ENCODE results near the gene IDUA. TPM values are rescaled to one million over a fixed set of nuclear protein-coding genes. Genes with fewer than 3 reads are reported as not detected.

The IDUA gene
- total RNA-seq, 4 donors from 2014 or later, result 9.7 to 32.3 (median 25.0) TPM

DNA sequence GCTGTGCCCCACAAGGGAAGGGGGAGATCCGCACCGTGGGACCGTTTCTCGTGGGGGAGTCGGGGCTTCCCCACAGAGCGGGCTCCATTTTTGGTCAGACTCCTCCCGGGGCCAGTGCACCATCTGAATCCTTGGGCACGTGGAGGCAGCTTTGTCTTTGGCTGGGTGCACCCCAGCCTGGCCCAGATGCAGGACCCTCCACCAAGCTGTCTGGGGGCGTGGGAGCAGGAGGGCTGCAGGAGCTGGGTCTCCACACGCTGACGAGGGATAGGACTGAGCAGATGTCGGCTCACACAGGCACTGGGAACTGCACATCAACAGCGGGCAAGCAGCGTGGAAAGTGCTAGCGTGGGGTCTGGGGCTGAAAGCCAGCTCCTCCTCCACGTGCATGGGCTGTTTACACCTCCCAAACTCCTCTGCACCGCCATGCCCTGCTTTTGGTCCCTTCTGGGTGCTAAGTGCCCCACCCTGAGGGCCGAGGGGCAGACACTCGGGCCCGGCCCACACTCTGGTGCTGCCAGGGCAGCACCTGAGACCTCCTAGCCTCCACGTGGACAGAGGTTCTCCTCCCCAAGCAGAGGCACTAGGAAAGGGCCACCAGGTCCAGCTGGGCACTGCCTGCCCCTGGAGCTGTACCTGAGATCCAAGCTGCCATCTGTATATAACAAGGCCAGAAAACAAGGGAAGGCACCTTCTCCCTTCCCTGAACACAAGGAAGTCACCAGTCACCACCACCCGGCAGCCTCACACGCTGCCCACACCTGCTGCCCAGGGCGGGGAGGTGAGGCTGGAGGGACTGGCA lies 27.3 kb upstream of the IDUA start:
- intact Hi-C loops (cut with DNase I), result no loop called here
- Histone ChIP-seq H3K9me3 (no peaks in the 10 kb centered on the region), H3K27ac (no peak overlapping the region), H3K4me1 (no peaks in the 10 kb centered on the region), H3K4me3 (replicated peaks in 1 of 3) (no peak overlapping the region), H3K36me3 (peaks cover 9 to 18% of the 10 kb centered on the region in 2 donors), H3K27me3 (no peaks in the 10 kb centered on the region)
- no peak for DNase-seq
- 93 to 95% methylated on average over 8 to 13 of the region's 24 CpGs for WGBS, 2 donors
- no peak for TF ChIP-seq CTCF (IDR thresholded peaks at IDR 0.05)
- TF ChIP-seq POLR2A (IDR thresholded peaks at IDR 0.05), result no peak

DNA sequence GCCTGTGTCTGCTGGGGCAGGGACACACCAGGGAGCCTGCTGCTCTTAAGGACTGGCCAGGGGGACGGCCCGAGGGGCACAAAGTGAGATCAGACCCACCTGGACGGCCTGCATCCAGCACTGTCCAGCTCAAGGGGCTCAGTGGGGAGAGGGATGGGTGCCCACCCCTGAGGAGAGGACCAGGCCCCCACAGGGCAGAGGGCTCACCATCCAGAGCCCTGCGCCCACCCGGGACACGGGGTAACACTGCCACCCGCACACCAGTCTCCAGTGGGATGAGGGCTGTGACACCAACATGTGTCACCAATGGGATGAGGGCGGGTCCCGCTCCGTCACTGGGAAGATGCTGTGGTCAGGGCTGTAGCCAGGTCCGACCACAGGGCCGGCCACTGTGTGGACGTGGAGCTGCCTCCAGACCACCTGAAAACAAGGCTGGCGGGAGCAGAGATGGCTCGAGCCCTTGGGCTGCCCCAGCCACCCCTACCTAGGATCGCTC lies 26.7 kb upstream of the IDUA start:
- H3K9me3 ChIP-seq, result no peaks in the 10 kb centered on the region
- WGBS, 2 donors, result 86 to 96% methylated on average over 5 of the region's 16 CpGs
- intact Hi-C loops (cut with DNase I), result no loop called here

DNA sequence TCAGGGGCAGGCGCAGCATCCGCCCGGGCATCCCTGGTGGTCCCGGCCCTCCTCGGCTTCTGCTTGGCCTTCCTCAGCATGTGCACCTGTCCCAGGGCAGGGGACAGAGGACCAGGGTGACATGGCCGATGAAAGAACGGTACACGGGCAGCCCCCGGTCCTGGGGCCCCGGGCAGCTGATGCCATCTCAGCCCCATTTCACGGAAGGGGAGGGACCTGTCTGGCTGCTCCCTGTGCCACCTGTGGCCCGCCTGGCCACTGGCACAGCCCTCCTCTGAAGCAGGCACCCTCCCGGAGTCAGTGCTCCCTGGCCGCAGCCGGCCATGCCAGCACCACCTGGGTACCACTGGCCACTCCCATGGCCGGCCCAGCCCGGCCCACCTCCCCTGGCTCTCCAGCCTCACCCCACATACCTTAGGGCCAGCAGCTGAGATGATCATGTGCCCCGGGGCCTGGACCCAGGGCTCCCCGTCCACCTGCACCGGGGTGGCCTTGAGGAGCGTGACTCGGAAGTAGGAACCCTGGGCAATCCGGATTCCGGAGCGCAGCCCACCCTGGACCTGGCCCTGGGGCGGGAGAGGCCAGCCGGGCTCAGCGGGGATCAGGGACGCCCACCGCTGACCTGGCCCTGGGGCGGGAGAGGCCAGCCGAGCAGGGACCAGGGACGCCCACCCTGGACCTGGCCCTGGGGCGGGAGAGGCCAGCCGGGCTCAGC lies 26.1 kb upstream of the IDUA start:
- Histone ChIP-seq H3K36me3 (peaks cover 8 to 18% of the 10 kb centered on the region in 2 donors), H3K4me3 (replicated peaks in 1 of 3) (no peak overlapping the region), H3K27me3 (no peaks in the 10 kb centered on the region), H3K4me1 (no peaks in the 10 kb centered on the region), H3K27ac (no peak overlapping the region), H3K9me3 (no peaks in the 10 kb centered on the region)
- TF ChIP-seq POLR2A (IDR thresholded peaks at IDR 0.05) (no peak), CTCF (IDR thresholded peaks at IDR 0.05) (no peak)
- intact Hi-C loops (cut with DNase I), result no loop called here
- no peak for DNase-seq
- WGBS, 2 donors, result 94% methylated on average over 11 of the region's 35 CpGs; no CpG with 5 or more reads in 1 of the 2 donors

More for the DNA sequence above, 26.7 kb upstream of the IDUA start:
- no peaks in the 10 kb centered on the region for H3K27me3 ChIP-seq
- peaks cover 8 to 18% of the 10 kb centered on the region in 2 donors for H3K36me3 ChIP-seq
- TF ChIP-seq CTCF (IDR thresholded peaks at IDR 0.05), result no peak
- no peak for TF ChIP-seq POLR2A (IDR thresholded peaks at IDR 0.05)
- H3K27ac ChIP-seq, result no peak overlapping the region
- H3K4me3 ChIP-seq (replicated peaks in 1 of 3), result no peak overlapping the region
- DNase-seq, result no peak
- no peaks in the 10 kb centered on the region for H3K4me1 ChIP-seq

- peaks cover 8 to 18% of the 10 kb centered on the region in 2 donors for H3K36me3 ChIP-seq
- no peak overlapping the region for H3K4me3 ChIP-seq (replicated peaks in 1 of 3)
- intact Hi-C loops (cut with DNase I), result no loop called here
- WGBS, 2 donors, result 94 to 98% methylated on average over 11 to 21 of the region's 52 CpGs
- H3K27ac ChIP-seq, result no peak overlapping the region
- H3K9me3 ChIP-seq, result no peaks in the 10 kb centered on the region
- H3K4me1 ChIP-seq, result no peaks in the 10 kb centered on the region
- no peak for DNase-seq
- no peak for TF ChIP-seq CTCF (IDR thresholded peaks at IDR 0.05)
- TF ChIP-seq POLR2A (IDR thresholded peaks at IDR 0.05), result no peak
- no peaks in the 10 kb centered on the region for H3K27me3 ChIP-seq
Observed at GRCh38 chr4:961351-962230, 25.3 kb upstream of the IDUA start.
